Measurements from ENCODE around the gene MGST3.

The MGST3 gene

GRCh38 chr1:165632491-165632890 lies 1.5 kb downstream of the MGST3 start:
- Histone ChIP-seq H2AFZ (ENCODE audit: low read depth, low read length) (no peak overlapping the region), H3K9me3 (ENCODE audit: insufficient read depth, low read length, severe bottlenecking) (no peaks in the 10 kb centered on the region), H3K4me3 (ENCODE audit: low read depth in 1 of 2, low read length in 2 of 2) (no peak overlapping the region; a peak in 1 of 4 replicates), H3K4me2 (ENCODE audit: insufficient read depth, low read length) (peak overlapping the region; percentile 86), H3K9ac (ENCODE audit: low read depth, low read length) (peak overlapping the region; percentile 72; the same call in 1 of the 2 replicates), H4K20me1 (ENCODE audit: insufficient read depth, low read length) (no peaks in the 10 kb centered on the region), H3K79me2 (ENCODE audit: insufficient read depth, low read length) (peaks cover 4% of the 10 kb centered on the region; the same call in 1 of the 2 replicates), H3K27me3 (ENCODE audit: insufficient read depth, low read length, poor library complexity) (peaks cover 4% of the 10 kb centered on the region), H3K4me1 (ENCODE audit: insufficient read depth, low read length) (peaks cover 30% of the 10 kb centered on the region), H3K36me3 (ENCODE audit: insufficient read depth, low read length) (no peaks in the 10 kb centered on the region; the same call in 1 of the 2 replicates), H3K27ac (ENCODE audit: low read length) (no peak overlapping the region)
- TF ChIP-seq CTCF (IDR thresholded peaks at IDR 0.05; ENCODE audit: borderline replicate concordance, extremely low read depth, low read length, poor library complexity, severe bottlenecking) (no peak), EZH2 (IDR thresholded peaks at IDR 0.05; ENCODE audit: borderline replicate concordance, low read depth, low read length, severe bottlenecking) (no peak)
- ATAC-seq (ENCODE audit: insufficient read depth, low read depth) (no peak), DNase-seq (no peak)

GRCh38 chr1:165633614-165634013 lies 2.6 kb downstream of the MGST3 start:
- Histone ChIP-seq H3K27me3 (ENCODE audit: insufficient read depth, low read length, poor library complexity) (no peaks in the 10 kb centered on the region), H2AFZ (ENCODE audit: low read depth, low read length) (no peak overlapping the region), H3K36me3 (ENCODE audit: insufficient read depth, low read length) (no peaks in the 10 kb centered on the region; the same call in 1 of the 2 replicates), H4K20me1 (ENCODE audit: insufficient read depth, low read length) (no peaks in the 10 kb centered on the region), H3K4me3 (ENCODE audit: low read depth in 1 of 2, low read length in 2 of 2) (no peak overlapping the region), H3K4me1 (ENCODE audit: insufficient read depth, low read length) (peaks cover 30% of the 10 kb centered on the region), H3K4me2 (ENCODE audit: insufficient read depth, low read length) (peak overlapping the region; percentile 5; the same call in 1 of the 2 replicates), H3K9me3 (ENCODE audit: insufficient read depth, low read length, severe bottlenecking) (no peaks in the 10 kb centered on the region), H3K79me2 (ENCODE audit: insufficient read depth, low read length) (peaks cover 4% of the 10 kb centered on the region; the same call in 1 of the 2 replicates), H3K9ac (ENCODE audit: low read depth, low read length) (no peak overlapping the region), H3K27ac (ENCODE audit: low read length) (no peak overlapping the region)
- DNase-seq: no peak
- ATAC-seq (ENCODE audit: insufficient read depth, low read depth): no peak
- no peak for TF ChIP-seq CTCF (IDR thresholded peaks at IDR 0.05; ENCODE audit: borderline replicate concordance, extremely low read depth, low read length, poor library complexity, severe bottlenecking)
- no peak for TF ChIP-seq EZH2 (IDR thresholded peaks at IDR 0.05; ENCODE audit: borderline replicate concordance, low read depth, low read length, severe bottlenecking)

- H3K4me2 ChIP-seq (ENCODE audit: insufficient read depth, low read length): peak overlapping the region; percentile 5; the same call in 1 of the 2 replicates
- H2AFZ ChIP-seq (ENCODE audit: low read depth, low read length): no peak overlapping the region
- TF ChIP-seq EZH2 (IDR thresholded peaks at IDR 0.05; ENCODE audit: borderline replicate concordance, low read depth, low read length, severe bottlenecking) (no peak), CTCF (IDR thresholded peaks at IDR 0.05; ENCODE audit: borderline replicate concordance, extremely low read depth, low read length, poor library complexity, severe bottlenecking) (no peak)
- no peak overlapping the region for H3K27ac ChIP-seq (ENCODE audit: low read length)
- peaks cover 27% of the 10 kb centered on the region for H3K4me1 ChIP-seq (ENCODE audit: insufficient read depth, low read length)
- DNase-seq: no peak
- H3K79me2 ChIP-seq (ENCODE audit: insufficient read depth, low read length): peaks cover 4% of the 10 kb centered on the region; the same call in 1 of the 2 replicates
- no peak for ATAC-seq (ENCODE audit: insufficient read depth, low read depth)
- no peak overlapping the region for H3K9ac ChIP-seq (ENCODE audit: low read depth, low read length)
- H3K27me3 ChIP-seq (ENCODE audit: insufficient read depth, low read length, poor library complexity): no peaks in the 10 kb centered on the region
- H3K36me3 ChIP-seq (ENCODE audit: insufficient read depth, low read length): no peaks in the 10 kb centered on the region; the same call in 1 of the 2 replicates
- H4K20me1 ChIP-seq (ENCODE audit: insufficient read depth, low read length): no peaks in the 10 kb centered on the region
- no peak overlapping the region for H3K4me3 ChIP-seq (ENCODE audit: low read depth in 1 of 2, low read length in 2 of 2)
- H3K9me3 ChIP-seq (ENCODE audit: insufficient read depth, low read length, severe bottlenecking): no peaks in the 10 kb centered on the region
Measured at GRCh38 chr1:165634154-165634921, 3.3 kb downstream of the MGST3 start.

Data from DND-41 (cell line).